Head of caudate nucleus (tissue), 42 donors: Measurements from ENCODE around the gene LATS2.

Experiments used
- DNase-seq, 42 donors: peaks; one replicate each; pipeline versions ENCODE4 v3.0.0 to v3.0.0-alpha.2; 2020 to 2021; ENCODE audit warnings: mixed read lengths in 7 of 42
- intact Hi-C: fragments of 100-400 bp; cut with DNase I; formaldehyde crosslinking; loops from one replicate; pipeline ENCODE4 v1.15.0; 2022

The LATS2 gene

DNA sequence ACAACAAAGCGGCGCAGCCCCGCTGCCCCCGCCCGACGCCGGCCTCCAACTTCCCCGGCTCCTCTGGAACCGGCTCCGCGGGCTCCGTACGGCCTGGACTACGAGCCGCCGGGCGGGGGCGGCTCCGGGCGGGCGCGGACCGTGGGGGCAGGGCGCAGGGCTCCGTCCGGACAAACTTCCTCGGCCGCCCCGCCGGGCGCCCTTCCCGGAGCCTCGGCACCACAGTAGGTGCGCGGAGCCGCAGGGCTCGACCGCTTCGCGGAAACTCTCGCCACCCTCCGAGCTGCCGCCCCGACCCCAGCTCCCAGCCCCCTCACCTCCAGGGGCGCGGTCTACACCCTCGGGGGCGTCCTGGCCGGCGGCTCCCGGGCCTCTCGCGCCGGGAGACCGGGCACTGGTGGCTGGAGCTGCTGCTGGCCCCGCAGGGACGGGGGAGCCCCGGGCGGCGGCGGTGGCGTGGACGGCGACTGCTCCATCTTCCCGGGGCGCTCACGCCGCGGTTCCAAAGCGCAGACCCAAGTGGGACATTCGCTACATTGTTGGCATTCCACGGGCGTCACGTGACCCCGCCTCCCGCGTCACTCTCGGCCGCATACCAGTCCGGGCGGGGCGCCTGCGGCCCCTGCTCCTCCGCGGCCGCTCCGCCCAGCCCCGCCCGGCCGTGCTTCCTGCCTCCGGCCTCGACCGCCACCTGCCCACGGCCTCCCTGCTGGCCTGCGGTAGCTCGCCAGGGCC lies at the start of gene LATS2:
Gene LATS2, minus strand, starts transcription at position 558 of the 735 bp plus-strand sequence. CDS start 15,560 bp downstream, outside the sequence.
- intact Hi-C loops = loop anchor here (10.0 kb wide), 1 partner anchor 116 kb away; no protein-coding TSS in a partner anchor
- peak; percentile 78 to 96 (median 90) for DNase-seq

DNA sequence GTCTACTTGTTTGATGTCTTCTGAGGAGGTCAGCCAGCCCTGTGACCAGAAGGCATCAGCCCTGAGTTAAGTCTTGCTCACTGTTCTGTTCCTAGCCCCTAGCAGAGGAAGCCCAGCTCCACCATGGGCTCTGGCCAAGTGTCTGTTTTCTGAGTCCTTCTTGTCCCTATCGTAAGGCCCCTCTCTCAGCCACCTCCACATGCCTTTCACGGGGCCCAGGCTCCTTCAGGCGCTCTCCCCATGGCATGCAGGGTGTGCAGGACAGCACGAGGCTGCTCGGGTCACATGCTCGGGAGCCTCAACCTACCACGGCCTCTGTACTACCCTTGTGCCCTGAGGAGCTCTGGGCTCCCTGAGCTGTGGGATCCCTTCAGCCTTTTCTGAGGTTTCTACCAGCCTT lies 47.8 kb upstream of the LATS2 start:
- no peak for DNase-seq
- intact Hi-C loops = no loop called here

DNA sequence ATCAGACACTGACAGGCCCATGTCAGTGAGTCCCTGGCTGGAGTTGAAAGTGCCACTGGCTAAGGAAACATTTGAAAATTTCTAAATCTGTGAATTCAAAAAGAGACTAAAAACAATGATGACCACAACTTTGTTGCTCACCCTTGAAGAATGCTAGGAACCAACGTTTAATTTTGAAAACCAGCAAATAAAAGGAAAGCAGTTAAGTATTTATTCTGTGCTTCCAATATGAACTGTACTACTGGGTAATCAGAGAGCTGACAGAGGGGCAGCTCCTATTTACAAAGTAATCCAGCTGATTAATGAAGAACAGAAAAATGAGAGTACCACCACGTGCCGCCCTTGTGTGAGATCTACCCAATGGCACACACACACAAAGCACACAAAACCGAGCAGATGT lies 44.7 kb upstream of the LATS2 start:
- intact Hi-C loops = no loop called here
- no peak for DNase-seq

DNA sequence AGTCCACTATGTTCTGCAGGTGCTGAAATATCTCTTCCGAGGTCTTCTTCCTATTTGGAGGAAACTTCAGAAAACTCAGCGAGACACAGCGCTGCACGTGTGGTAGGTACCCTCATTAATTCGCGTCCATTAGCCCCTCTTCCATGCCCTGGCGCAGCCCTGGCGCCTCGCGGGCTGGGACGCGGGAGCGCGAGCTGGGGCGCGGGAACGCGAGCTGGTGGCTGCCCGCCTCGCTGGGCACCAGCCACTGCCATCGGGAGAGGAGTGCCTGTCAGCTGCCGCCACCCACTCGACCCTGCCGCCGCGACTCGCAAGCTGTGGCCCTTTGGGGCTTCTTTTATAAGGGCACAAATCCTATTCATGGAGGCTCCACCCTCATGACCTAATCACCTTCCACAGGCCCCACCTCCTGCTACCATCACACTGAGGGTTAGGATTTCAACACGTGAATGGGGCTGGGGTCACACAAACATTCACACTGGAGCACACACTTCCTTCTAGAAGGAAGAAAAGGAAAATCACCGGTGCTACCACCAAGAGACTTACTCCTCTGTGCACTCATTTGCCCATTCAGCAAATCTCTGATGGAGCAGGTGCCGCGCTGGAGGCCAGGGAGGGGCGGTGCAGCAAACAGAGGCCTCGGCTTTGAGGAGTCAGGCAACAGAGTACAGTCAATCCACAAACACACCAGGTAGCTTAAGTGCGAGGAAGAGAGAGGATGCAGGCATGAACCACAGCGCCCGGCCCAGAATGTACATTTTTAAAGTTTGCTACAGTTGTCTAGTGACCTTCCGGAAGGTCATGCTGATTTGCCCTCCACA lies 43.0 kb upstream of the LATS2 start:
- intact Hi-C loops = no loop called here
- DNase-seq = no peak

DNA sequence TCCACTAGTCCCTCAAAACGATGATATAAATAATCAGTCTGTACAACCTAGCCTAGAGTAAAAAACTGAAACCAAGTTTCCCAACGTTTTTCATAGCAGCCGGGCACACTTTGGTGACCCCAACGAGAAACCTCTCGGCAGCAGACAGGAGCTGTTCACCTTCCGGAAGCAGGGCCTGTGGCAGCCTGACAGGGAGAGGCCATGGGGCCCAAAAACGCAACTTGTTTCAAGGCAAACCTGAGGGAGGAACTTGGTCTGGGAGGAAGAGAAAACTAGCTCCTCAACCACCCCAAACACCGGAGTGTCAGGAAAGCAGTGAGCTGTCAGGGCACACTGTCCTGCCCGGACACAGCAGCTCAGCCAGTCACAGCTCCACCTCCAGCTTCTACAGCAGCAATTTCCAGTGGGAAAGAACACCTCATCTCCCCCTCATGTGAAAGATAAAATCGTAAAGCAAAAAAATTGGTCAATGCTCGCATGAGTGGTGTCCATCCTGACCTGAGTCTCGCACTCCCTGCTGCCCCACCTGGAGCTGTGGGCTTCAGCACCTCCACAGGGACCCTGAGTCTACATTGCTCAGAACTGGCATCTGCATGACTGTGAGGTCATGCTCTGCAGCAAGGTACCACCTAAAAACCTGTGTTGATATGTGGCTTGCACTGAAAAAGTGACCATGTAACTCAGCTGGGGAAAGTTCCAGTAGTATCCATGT lies 40.6 kb upstream of the LATS2 start:
- intact Hi-C loops = no loop called here
- no peak for DNase-seq

DNA sequence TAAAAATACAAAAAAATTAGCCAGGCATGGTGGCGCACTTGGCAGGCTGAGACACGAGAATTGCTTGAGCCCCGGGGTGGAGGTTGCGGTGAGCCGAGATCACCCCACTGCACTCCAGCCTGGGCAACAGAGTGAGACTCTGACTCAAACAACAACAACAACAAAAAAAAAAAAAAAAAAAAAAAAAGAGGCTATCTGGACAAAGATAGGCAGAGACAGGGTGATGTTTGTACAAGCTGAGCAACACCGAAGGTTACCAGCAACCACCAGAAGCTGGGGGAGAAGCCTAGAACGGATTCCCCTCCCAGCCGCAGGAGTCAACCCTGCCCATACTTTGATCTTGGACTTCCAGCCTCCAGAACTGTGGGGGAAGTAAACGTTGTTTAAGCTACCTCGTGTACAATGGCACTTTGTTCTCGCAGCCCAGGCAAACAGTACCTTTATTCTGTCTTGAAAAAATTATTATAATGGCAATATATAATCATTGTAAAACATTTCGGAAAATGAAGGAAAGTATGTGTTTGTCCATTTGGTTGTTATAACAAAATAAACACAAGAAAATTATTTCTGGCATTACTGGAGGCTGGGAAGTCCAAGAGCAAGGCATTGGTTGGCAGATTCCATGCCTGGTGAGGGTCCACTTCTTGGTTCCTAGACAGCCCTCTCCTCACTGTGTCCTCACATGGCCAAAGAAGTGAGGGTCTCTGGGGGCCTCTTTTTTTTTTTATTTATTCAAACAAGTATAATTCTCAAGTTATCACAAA lies 39.8 kb upstream of the LATS2 start:
- no peak for DNase-seq
- intact Hi-C loops = no loop called here

DNA sequence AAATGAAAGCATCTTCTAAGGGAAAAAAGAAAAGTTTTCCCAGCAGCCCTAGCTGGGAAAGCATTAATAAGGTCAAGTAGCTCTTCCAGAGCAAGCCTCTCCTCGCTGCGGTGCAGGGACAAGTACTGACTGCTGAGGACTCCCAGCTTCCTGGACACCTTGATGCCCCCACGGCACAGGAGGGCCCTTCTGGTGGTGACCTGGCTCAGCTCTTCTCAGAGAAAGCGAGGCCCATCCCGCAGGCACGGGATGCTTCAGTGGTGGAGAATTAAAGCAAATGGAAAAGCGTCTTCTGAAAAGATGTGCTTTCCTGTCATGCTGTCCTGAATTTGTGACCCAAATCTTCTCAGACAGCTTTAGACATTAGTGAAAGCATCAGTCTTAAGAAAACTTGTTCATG lies 38.8 kb upstream of the LATS2 start:
- intact Hi-C loops = no loop called here

DNA sequence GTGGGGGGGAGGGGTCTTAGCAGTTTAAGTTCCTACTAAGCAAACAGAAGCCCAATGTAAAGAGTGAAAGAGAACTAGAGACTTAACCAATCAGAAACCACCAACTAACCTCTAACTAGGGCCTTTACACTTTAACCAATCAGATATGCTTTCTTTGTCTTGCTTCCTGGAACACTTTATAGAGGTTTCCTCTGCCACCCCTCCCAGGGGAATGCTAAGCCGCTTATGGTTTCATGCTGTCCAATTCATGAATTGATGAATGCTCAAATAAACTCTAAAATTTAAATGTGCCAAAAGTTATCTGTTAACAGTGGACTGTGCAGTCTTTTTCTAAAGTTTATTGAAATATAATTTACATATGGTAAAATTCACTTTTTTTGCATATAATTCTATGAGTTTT lies 33.9 kb upstream of the LATS2 start:
- DNase-seq = no peak
- intact Hi-C loops = no loop called here

More for the DNA sequence above, 38.8 kb upstream of the LATS2 start:
- DNase-seq = no peak

DNA sequence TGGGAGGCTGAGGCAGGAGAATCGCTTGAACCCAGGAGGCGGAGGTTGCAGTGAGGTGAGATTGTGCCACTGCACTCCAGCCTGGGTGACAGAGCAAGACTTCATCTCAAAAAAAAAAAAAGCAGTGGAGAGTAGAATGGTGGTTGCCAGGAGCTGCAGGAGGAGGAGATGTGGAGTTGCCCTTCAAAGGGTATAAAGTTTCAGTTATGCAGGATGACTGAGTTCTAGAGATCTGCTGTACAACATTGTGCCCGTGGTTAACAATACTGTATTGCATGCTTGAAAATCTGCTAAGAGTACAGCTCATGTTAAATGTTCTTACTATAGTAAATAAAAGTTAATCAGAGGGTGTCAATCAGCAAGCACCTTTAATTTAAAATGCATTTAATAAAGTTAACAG lies 28.4 kb upstream of the LATS2 start:
- intact Hi-C loops = no loop called here
- DNase-seq = no peak

DNA sequence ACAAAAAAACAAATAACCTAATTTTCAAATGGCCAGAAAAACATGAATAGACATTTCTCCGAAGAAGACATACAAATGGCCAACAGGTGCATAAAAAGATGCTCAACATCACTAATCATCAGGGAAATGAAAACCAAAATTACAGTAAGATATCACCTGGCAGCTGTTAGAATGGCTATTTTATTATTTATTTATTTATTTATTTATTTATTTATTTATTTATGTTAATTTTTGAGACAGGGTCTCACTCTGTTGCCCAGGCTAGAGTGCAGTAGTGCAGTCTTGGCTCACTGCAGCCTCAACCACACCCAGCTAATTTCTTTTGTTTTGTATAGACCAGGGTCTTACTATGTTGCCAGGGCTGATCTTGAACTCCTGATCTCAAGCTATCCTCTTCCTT lies 27.1 kb upstream of the LATS2 start:
- intact Hi-C loops = no loop called here

DNA sequence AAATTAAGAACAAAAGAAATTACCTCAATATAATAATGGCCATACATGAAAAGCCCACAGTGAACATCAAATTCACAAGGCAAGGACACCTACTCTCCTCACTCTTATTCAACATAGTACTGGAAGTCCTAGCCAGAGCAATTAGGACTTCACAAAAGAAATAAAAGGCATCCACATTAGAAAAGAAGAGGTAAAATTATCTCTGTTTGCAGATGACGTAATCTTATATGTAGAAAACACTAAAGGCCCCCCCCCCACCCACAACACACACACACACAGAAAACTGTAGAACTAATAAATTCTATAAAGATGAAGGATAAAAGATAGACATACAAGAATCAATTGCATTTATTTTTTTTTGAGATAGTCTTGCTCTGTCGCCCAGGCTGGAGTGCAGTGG lies 25.5 kb upstream of the LATS2 start:
- intact Hi-C loops = no loop called here
- DNase-seq = no peak

More for the DNA sequence above, 27.1 kb upstream of the LATS2 start:
- DNase-seq = no peak

DNA sequence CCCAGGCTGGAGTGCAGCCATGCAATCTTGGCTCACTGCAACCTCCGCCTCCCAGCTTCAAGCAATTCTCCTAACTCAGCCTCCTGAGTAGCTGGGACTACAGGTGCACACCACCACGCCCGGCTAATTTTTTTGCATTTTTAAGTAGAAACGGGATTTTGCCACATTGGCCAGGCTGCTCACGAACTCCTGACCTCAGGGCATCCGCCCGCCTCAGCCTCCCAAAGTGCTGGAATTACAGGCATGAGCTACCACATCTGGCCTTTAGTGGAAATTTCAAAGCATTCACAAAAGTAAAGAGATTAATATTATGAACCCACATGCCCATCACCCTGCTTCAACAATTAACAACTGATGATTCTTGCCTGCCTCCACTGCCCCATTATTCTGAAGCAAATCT lies 20.5 kb upstream of the LATS2 start:
- peak in 1 of 42 donors; percentile 26 for DNase-seq
- intact Hi-C loops = no loop called here

DNA sequence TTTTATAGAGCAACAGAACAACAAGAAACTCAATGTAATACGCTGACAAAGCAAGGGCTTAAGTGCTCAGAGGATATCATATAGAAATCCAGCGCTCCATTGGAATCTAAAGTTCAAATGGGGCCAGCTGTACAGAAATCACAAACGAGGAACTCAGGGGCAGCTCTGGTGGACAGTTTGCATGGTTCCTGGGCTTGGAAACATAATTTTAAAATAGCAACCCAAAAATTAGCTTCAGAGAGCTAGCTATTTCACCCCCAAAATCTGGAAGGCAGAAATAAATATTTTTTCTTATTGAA lies 19.2 kb upstream of the LATS2 start:
- peak in 1 of 42 donors; percentile 18 for DNase-seq
- intact Hi-C loops = no loop called here

DNA sequence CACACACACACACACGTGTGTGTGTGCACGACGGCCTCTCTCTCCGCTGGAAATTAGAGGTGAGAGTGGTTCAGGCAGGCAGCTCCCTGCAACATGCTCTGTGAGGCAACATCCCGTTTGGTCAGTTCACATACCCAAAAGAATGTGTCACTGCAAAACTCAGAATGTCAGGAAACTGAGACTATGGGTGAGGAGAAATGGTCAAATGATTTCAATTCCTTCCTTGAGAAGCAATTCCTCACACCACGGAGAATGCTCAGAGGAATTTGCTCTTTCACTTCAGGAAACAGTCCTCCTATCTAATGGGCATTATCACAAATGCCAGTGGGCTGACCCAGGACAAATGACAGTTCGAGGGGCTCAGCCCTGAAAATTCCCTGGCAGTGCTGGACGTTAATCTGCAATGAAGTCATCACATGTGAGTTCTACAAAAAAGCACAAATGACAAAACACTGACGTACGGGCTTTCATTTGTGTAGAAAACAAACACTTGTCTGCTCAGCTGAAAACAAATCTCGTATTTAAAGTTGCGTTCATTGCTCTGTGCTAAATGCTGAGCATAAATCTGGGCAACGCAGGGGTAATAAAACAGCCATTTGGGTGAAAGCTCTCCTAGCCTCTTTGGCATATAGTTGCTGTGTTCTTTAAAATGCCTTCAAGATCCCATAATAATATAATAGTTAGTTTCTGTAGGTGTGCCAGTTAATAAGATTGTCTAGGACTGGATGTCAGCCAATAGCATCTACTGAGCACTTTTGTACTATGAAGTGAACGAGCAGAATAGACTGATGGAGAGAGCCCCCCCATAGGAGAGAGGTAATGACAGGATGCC lies 18.6 kb upstream of the LATS2 start:
- DNase-seq = peak in 1 of 42 donors; percentile 32
- intact Hi-C loops = no loop called here

DNA sequence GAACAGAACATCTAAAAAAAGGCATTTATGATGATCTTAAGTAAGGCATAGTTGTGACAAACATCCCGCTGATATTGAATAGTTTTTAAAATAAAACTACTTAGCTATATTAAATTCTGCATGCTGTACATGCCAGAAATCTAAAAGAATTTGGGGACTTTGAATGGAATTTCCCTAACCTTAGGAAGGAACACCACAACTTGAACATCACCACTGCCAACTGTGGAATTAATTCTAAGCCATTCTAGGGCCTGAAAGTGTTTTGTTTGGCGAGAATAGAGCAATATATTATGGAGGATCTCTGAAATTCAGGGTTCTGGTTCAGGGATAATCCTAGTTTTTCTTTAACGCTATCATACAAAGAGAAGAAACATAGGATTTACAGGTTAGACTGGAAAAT lies 17.8 kb upstream of the LATS2 start:
- no peak for DNase-seq
- intact Hi-C loops = no loop called here

DNA sequence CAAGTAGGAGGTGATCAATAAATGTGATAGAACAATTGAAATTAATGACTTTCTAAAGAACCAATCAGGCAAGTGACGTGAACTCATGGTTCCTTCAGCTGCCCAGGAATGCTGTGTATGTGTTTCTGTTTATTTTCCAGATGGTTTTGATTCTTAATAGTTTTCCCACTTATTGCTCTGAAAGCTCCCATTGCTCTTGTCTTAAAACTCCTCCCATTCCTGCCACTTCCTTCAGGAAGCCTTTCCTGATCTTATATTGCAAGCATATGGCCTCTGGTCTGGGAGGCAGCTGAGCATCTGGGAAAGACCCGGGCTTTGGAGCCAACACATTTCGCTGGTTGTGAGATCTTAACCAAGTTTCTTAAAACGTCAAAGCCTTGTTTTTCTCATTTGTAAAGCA lies 17.1 kb upstream of the LATS2 start:
- intact Hi-C loops = no loop called here
- DNase-seq = no peak

DNA sequence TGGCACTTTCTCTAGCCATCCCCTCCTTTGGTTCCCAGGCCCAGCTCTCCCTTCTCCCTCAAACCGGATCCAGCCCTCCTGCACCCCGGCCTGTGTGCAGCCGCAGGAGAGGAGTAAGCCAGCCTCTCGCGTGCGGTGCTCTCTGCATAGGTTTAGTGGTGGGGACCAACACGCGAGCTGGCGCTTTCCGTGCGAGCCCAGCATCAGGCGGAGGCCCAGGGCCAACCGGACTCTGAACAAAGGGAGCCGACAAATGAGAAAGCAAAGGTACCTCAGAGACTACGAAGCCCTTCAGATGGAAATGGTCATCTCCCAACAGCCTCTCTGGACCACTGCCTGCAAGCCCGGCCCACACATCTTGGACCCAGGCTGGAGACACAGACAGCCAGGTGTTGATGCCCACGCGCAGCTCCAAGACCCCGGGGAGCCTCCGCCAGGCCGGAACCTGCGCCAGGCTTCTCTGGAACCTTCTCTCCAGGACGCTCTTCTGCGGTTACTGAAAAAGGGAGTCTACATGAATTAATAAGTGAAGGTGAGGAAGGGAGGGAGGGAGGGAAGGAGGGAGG lies 16.5 kb upstream of the LATS2 start:
- peak in 1 of 42 donors; percentile 28 for DNase-seq
- intact Hi-C loops = no loop called here
